Choroid plexus epithelial cell (primary cell): ENCODE results near the gene ASIC3.
"Not testable (repeated sequence)": the region's sequence is repeated elsewhere in the genome, so short reads cannot be mapped to it uniquely, and the experiment has no call there.

Source experiments
- DNase-seq: peaks from one replicate; pipeline ENCODE4 v3.0.0-alpha.2; 2010; ENCODE audit warnings: low read depth
- H3K4me3 ChIP-seq: 2 replicates; pipeline ENCODE4 v1.5.1; 2011; ENCODE audit warnings: low read depth, mild to moderate bottlenecking, control low read depth, low read length, moderate library complexity
- CTCF ChIP-seq: conservative IDR thresholded peaks from 2 replicates; pipeline ENCODE4 v1.5.1; 2011; ENCODE audit warnings: low read depth, mild to moderate bottlenecking, control low read depth, inconsistent platforms, low read length, moderate library complexity

The ASIC3 gene

GRCh38 chr7:151018421-151019129 lies 29.8 kb upstream of the ASIC3 start:
- no peak for TF ChIP-seq CTCF
- peak; percentile 44 for DNase-seq
- peak overlapping the region; percentile 26 for H3K4me3 ChIP-seq

GRCh38 chr7:151019130-151019447 lies 29.2 kb upstream of the ASIC3 start:
- H3K4me3 ChIP-seq = peak overlapping the region; percentile 26
- no peak for DNase-seq
- no peak for TF ChIP-seq CTCF

- no peak for TF ChIP-seq CTCF
- H3K4me3 ChIP-seq = no peak overlapping the region
- DNase-seq = no peak
These were observed 28.1 kb upstream of the ASIC3 start for GRCh38 chr7:151020231-151020630.

- TF ChIP-seq CTCF = no peak
- H3K4me3 ChIP-seq = no peak overlapping the region
- DNase-seq = no peak
These were observed 25.1 kb upstream of the ASIC3 start for GRCh38 chr7:151023232-151023631.

- DNase-seq = no peak
- no peak within 1 kb of the TSS for H3K4me3 ChIP-seq
- TF ChIP-seq CTCF = no peak
These were observed 23.8 kb upstream of the ASIC3 start, which contains the start of gene ATG9B for GRCh38 chr7:151024435-151025056. TSS of gene ATG9B (minus strand) at chr7:151024494. CDS start at chr7:151024423, 71 bp downstream.

- H3K4me3 ChIP-seq = no peak overlapping the region
- no peak for DNase-seq
- no peak for TF ChIP-seq CTCF
These were observed 22.2 kb upstream of the ASIC3 start for GRCh38 chr7:151025924-151026671.

GRCh38 chr7:151026771-151027727 lies 21.3 kb upstream of the ASIC3 start:
- DNase-seq, H3K4me3 ChIP-seq: not testable (repeated sequence)

- H3K4me3 ChIP-seq = peak overlapping the region; percentile 60
- not testable (repeated sequence) for DNase-seq
These were observed 20.6 kb upstream of the ASIC3 start for GRCh38 chr7:151027728-151028130.
